ENCODE results near the gene AMY1C.
"Not testable (repeated sequence)": the region's sequence is repeated elsewhere in the genome, so short reads cannot be mapped to it uniquely, and the experiment has no call there.

Gene AMY1C

GRCh38 chr1:103749598-103749997 is at the start of gene AMY1C:
TSS of gene AMY1C (plus strand) at chr1:103749898. CDS start at chr1:103750470, 572 bp downstream.
- DNase-seq (ENCODE audit: insufficient read length, low spot score); FAIRE-seq: not testable (repeated sequence)

DNA sequence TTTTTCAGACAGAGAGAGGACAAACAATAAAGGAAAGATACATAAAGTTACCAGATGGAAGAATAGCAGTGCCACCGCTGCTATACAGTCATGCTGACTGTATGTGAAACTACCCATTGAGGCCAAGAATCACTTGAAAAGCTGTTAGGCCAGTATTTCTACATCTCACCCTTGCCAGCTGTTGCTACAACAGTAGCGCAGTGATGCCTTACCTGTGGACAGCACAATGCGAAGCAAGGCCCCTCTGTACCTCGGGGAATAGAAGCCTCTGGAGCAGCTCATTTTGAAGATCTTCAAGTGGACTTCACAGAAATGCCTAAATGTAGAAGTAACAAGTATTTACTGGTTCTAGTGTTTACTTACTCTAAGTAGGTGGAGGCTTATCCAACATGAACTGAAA is 49.0 kb upstream of the AMY1C start:
- DNase-seq (ENCODE audit: insufficient read length, low spot score); FAIRE-seq: not testable (repeated sequence)

GRCh38 chr1:103701256-103701655 is 48.4 kb upstream of the AMY1C start:
- FAIRE-seq; DNase-seq (ENCODE audit: insufficient read length, low spot score): not testable (repeated sequence)

DNA sequence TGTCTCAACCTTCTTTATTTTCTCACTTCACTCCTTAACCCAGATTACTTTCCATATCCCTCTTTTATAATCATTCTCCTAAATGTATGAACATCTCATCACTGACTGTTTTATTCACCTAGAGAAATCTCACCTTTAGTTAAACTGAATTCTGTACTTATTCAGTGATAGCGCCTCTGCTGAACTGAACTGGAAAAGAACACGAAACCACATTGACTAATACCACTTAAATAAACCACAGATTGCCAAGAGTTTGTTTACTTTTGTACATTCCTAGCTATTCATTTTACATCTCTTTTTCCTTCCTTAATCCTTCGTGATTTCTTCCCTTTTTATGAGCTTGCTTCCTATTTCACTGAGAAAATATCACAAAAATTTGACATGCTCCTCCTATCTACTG is 42.0 kb upstream of the AMY1C start:
- FAIRE-seq; DNase-seq (ENCODE audit: insufficient read length, low spot score): not testable (repeated sequence)

DNA sequence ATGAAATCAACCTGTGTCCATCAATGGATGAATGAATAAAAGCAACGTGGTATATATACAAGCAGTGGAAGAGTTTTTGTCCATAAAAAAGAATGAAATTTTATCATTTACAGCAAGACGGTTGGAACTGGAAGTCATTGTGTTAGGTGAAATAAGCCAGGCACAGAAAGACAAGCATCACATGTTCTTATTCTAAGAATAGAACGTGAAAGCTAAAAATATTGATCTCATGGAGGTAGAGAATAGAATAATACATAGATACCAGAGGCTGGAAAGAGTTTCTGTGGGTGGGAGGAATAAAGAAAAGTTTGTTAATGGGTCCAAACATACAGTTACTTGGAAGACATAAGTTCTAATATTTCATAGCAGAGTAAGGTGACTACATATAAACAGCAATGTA is 39.3 kb upstream of the AMY1C start:
- FAIRE-seq; DNase-seq (ENCODE audit: insufficient read length, low spot score): not testable (repeated sequence)

GRCh38 chr1:103717404-103717803 is 32.3 kb upstream of the AMY1C start:
- not testable (repeated sequence) for DNase-seq (ENCODE audit: insufficient read length, low spot score); FAIRE-seq

DNA sequence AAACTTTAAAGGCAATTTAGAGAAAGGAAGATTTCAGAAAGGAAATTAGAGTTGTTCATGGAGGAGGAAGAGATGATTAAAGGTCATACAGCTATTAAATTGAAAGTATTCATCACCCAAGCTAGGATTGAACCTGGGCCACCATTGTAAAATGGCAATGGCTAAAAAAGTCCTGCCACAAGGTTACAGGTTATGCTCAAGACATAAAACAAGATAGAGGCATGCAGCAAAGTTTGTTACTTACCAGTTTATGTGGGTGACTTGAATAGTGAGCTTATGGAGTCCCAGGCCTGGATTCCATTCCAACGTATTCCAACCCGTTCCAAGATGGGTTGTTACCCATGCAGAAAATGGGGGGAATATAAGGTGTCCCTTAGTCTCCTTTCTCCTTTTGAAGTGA is 28.2 kb upstream of the AMY1C start:
- not testable (repeated sequence) for FAIRE-seq; DNase-seq (ENCODE audit: insufficient read length, low spot score)

GRCh38 chr1:103735334-103735733 is 14.4 kb upstream of the AMY1C start:
- not testable (repeated sequence) for FAIRE-seq; DNase-seq (ENCODE audit: insufficient read length, low spot score)

- not testable (repeated sequence) for DNase-seq (ENCODE audit: insufficient read length, low spot score); FAIRE-seq
Observed at GRCh38 chr1:103738031-103738430, 11.7 kb upstream of the AMY1C start.

DNA sequence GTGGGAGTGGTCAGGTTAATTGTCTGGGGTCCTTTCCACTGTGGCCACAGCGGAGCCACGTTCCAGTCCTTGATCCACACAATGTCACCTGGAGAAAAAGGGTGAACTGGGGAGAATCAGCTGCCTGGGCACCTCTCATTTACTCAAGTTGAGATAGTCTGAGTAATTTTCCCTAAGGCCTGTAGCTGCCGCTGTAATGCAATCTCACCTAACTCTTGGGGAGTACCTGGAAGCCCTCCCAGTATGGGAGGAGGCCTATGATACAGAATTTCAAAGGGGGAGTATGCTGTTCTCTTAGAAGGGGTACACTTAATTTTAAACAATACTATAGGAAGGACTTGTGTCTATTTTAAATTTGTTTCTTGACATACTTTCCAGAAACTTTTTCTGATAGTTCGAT is 5.2 kb upstream of the AMY1C start:
- not testable (repeated sequence) for DNase-seq (ENCODE audit: insufficient read length, low spot score); FAIRE-seq

DNA sequence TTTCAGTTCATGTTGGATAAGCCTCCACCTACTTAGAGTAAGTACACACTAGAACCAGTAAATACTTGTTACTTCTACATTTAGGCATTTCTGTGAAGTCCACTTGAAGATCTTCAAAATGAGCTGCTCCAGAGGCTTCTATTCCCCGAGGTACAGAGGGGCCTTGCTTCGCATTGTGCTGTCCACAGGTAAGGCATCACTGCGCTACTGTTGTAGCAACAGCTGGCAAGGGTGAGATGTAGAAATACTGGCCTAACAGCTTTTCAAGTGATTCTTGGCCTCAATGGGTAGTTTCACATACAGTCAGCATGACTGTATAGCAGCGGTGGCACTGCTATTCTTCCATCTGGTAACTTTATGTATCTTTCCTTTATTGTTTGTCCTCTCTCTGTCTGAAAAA is 4.7 kb upstream of the AMY1C start:
- FAIRE-seq; DNase-seq (ENCODE audit: insufficient read length, low spot score): not testable (repeated sequence)

GRCh38 chr1:103748273-103748672 is 1.4 kb upstream of the AMY1C start:
- FAIRE-seq; DNase-seq (ENCODE audit: insufficient read length, low spot score): not testable (repeated sequence)

GRCh38 chr1:103761896-103762295 is 12.2 kb downstream of the AMY1C start:
- FAIRE-seq (no peak), DNase-seq (ENCODE audit: insufficient read length, low spot score) (no peak)

DNA sequence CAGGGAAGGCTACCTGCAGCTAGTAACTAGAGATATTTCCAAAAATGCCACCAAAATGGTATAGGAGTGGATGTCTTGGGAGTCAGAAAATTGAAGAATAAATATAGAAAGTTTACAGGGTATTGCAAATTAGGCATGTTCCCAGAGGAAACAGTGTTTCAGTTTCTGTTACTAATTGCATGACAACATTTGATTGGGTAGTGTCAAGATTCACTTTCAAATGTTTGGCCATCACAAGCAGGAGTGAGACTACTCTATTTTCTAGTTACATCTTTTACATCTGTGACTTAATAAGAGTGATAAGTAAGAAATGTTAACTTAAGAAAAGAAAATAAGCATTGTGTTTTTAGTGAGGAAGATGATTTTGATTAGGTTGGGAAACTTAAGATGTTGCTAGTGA is 30.2 kb downstream of the AMY1C start:
- FAIRE-seq, result no peak

GRCh38 chr1:103783944-103784377 is 34.3 kb downstream of the AMY1C start:
- FAIRE-seq (no peak), DNase-seq (ENCODE audit: insufficient read length, low spot score) (no peak)

More for the DNA sequence above, 30.2 kb downstream of the AMY1C start:
- no peak for DNase-seq (ENCODE audit: insufficient read length, low spot score)

GRCh38 chr1:103788377-103788776 is 38.7 kb downstream of the AMY1C start:
- FAIRE-seq (no peak), DNase-seq (ENCODE audit: insufficient read length, low spot score) (no peak)

- FAIRE-seq, result no peak
Observed at GRCh38 chr1:103790172-103790571, 40.5 kb downstream of the AMY1C start.

More at GRCh38 chr1:103790172-103790571, 40.5 kb downstream of the AMY1C start:
- DNase-seq (ENCODE audit: insufficient read length, low spot score), result no peak

Data from HTR-8/SVneo (cell line).